SU-DHL-6 (cell line): ENCODE results near the gene HUWE1.

Experiments
- H2AFZ ChIP-seq: fragments of 200-600 bp; sonication (generic); 2 replicates; pipeline ENCODE4 v1.6.1; 2014; ENCODE audit warnings: low read depth, mild to moderate bottlenecking, moderate library complexity, mixed read lengths, antibody characterized with exemption, low read length; ENCODE audit not compliant: severe bottlenecking
- H3F3A ChIP-seq: fragments of 200-600 bp; shearing (Covaris generic); 2 replicates; pipeline ENCODE4 v1.6.0; 2016; ENCODE audit warnings: antibody characterized with exemption, mild to moderate bottlenecking; ENCODE audit not compliant: insufficient read depth
- H3K27ac ChIP-seq: fragments of 200-600 bp; sonication (generic); 2 replicates; pipeline ENCODE4 v1.5.1; 2016; ENCODE audit warnings: low read depth, mild to moderate bottlenecking, low read length, moderate library complexity, mixed read lengths
- H3K27me3 ChIP-seq: fragments of 200-600 bp; sonication (generic), shearing (Covaris generic); 2 replicates; pipeline ENCODE4 v1.6.0; 2014; ENCODE audit warnings: mild to moderate bottlenecking, low read length
- H3K36me3 ChIP-seq: fragments of 200-600 bp; sonication (generic); 2 replicates; pipeline ENCODE4 v1.6.1; 2014; ENCODE audit warnings: mild to moderate bottlenecking, low read length, mixed read lengths
- H3K4me2 ChIP-seq: fragments of 300-600, 200-600 bp; shearing (Covaris generic), sonication (generic); 2 replicates; pipeline ENCODE4 v1.6.0; 2014; ENCODE audit warnings: low read length, low read depth, mild to moderate bottlenecking; ENCODE audit not compliant: poor library complexity, severe bottlenecking
- H3K4me3 ChIP-seq: fragments of 200-600 bp; sonication (generic); 2 replicates; pipeline ENCODE4 v1.5.1; 2014; ENCODE audit warnings: antibody characterized with exemption, low read length, mild to moderate bottlenecking, mixed read lengths; ENCODE audit not compliant: insufficient read depth, poor library complexity, severe bottlenecking
- H3K79me2 ChIP-seq: fragments of 200-600 bp; sonication (generic); 2 replicates; pipeline ENCODE4 v1.6.1; 2014; ENCODE audit warnings: mild to moderate bottlenecking, low read length, moderate library complexity; ENCODE audit not compliant: insufficient read depth
- H3K9ac ChIP-seq: fragments of 200-600 bp; sonication (generic); 2 replicates; pipeline ENCODE4 v1.7.0; 2014; ENCODE audit warnings: mild to moderate bottlenecking, low read length
- H3K9me2 ChIP-seq: fragments of 200-600 bp; sonication (generic); replicated peaks from 2 replicates; pipeline ENCODE4 v1.6.1; 2014; ENCODE audit warnings: low read length; ENCODE audit not compliant: insufficient read depth
- H3K9me3 ChIP-seq: fragments of 200-600 bp; sonication (generic); 2 replicates; pipeline ENCODE4 v1.6.1; 2014; ENCODE audit warnings: low read length, mixed read lengths; ENCODE audit not compliant: insufficient read depth
- H4K20me1 ChIP-seq: fragments of 200-600 bp; sonication (generic); 2 replicates; pipeline ENCODE4 v1.6.1; 2014; ENCODE audit warnings: low read depth, mild to moderate bottlenecking, antibody characterized with exemption, low read length, moderate library complexity, mixed read lengths
- CTCF ChIP-seq: fragments of 200-600 bp; sonication (generic); IDR thresholded peaks from one replicate; pipeline ENCODE4 v1.5.1; 2017; ENCODE audit warnings: antibody characterized with exemption, mild to moderate bottlenecking, low read length, moderate library complexity; ENCODE audit not compliant: insufficient read depth, poor library complexity, severe bottlenecking
- EZH2phosphoT487 ChIP-seq: fragments of 200-600 bp; sonication (generic), shearing (Covaris generic); conservative IDR thresholded peaks from 2 replicates; pipeline ENCODE4 v1.6.1; 2018; ENCODE audit warnings: mild to moderate bottlenecking, antibody characterized with exemption, low read length, moderate library complexity, mixed read lengths

Gene HUWE1

GRCh38 chrX:53556868-53557267 lies 129.7 kb downstream of the HUWE1 start:
- no peaks in the 10 kb centered on the region for H3K27me3 ChIP-seq
- no peaks in the 10 kb centered on the region for H3K9me3 ChIP-seq
- no peak overlapping the region for H3K9ac ChIP-seq
- H3F3A ChIP-seq: no peaks in the 10 kb centered on the region
- TF ChIP-seq CTCF: no peak
- TF ChIP-seq EZH2phosphoT487: no peak
- no peaks in the 10 kb centered on the region for H3K9me2 ChIP-seq
- H3K4me3 ChIP-seq: no peak overlapping the region
- no peaks in the 10 kb centered on the region for H3K79me2 ChIP-seq
- no peaks in the 10 kb centered on the region for H4K20me1 ChIP-seq
- no peak overlapping the region for H3K27ac ChIP-seq
- H2AFZ ChIP-seq: no peak overlapping the region
- H3K4me2 ChIP-seq: no peak overlapping the region
- H3K36me3 ChIP-seq: peaks cover 5% of the 10 kb centered on the region; the same call in 1 of the 2 replicates

- TF ChIP-seq EZH2phosphoT487 (no peak), CTCF (no peak)
- H4K20me1 ChIP-seq: no peaks in the 10 kb centered on the region
- no peak overlapping the region for H3K9ac ChIP-seq
- no peak overlapping the region for H3K4me3 ChIP-seq
- no peak overlapping the region for H3K27ac ChIP-seq
- no peaks in the 10 kb centered on the region for H3K9me2 ChIP-seq
- H3K4me2 ChIP-seq: no peak overlapping the region
- H2AFZ ChIP-seq: no peak overlapping the region
- no peaks in the 10 kb centered on the region for H3K79me2 ChIP-seq
- no peaks in the 10 kb centered on the region for H3K36me3 ChIP-seq
- no peaks in the 10 kb centered on the region for H3F3A ChIP-seq
- no peaks in the 10 kb centered on the region for H3K27me3 ChIP-seq
- H3K9me3 ChIP-seq: no peaks in the 10 kb centered on the region
Measured at GRCh38 chrX:53550756-53551463, 135.6 kb downstream of the HUWE1 start.

- Histone ChIP-seq H3K36me3 (no peaks in the 10 kb centered on the region), H2AFZ (no peak overlapping the region), H3K4me3 (no peak overlapping the region), H3K9me3 (no peaks in the 10 kb centered on the region), H3K4me2 (no peak overlapping the region), H3K27me3 (no peaks in the 10 kb centered on the region), H4K20me1 (no peaks in the 10 kb centered on the region), H3K79me2 (no peaks in the 10 kb centered on the region), H3K9ac (no peak overlapping the region), H3K9me2 (no peaks in the 10 kb centered on the region), H3K27ac (no peak overlapping the region), H3F3A (no peaks in the 10 kb centered on the region)
- TF ChIP-seq EZH2phosphoT487 (no peak), CTCF (no peak)
Measured at GRCh38 chrX:53547668-53548067, 138.9 kb downstream of the HUWE1 start.
